Progenitor cell of endocrine pancreas (in vitro differentiated cells): ENCODE results near the gene GRID2. TPM values are rescaled to one million over a fixed set of nuclear protein-coding genes. Genes with fewer than 3 reads are reported as not detected.

Experiments
- DNase-seq: peaks from one replicate; pipeline ENCODE4 v3.0.0; 2021; ENCODE audit warnings: low spot score; ENCODE audit not compliant: unreplicated experiment
- H3K27ac Mint-ChIP-seq: 2 replicates; pipeline ENCODE4 v1.8.0; 2021; ENCODE audit warnings: mild to moderate bottlenecking, moderate library complexity, mixed read lengths
- H3K27me3 Mint-ChIP-seq: 2 replicates; pipeline ENCODE4 v1.8.0; 2021; ENCODE audit warnings: mixed read lengths
- H3K36me3 Mint-ChIP-seq: 2 replicates; pipeline ENCODE4 v1.8.0; 2022; ENCODE audit warnings: mixed read lengths; ENCODE audit not compliant: insufficient read depth
- H3K4me1 Mint-ChIP-seq: 2 replicates; pipeline ENCODE4 v1.8.0; 2021; ENCODE audit warnings: low read depth, mixed read lengths
- H3K4me3 Mint-ChIP-seq: 2 replicates; pipeline ENCODE4 v1.8.0; 2021; ENCODE audit warnings: low read depth, mild to moderate bottlenecking, moderate library complexity, mixed read lengths
- H3K9me3 Mint-ChIP-seq: 2 replicates; pipeline ENCODE4 v1.8.0; 2021; ENCODE audit warnings: low read depth, mixed read lengths
- total RNA-seq: library from RNA; stranded (reverse); gene quantifications from 2 replicates; pipeline ENCODE4 v1.2.1, GENCODE V29; 2021
- TF ChIP-seq, protein P1 (sequence below): fragments of 200-600 bp; sonication (generic); IDR thresholded peaks from one replicate; pipeline ENCODE4 v1.5.0; 2021; ENCODE audit warnings: antibody characterized with exemption, mild to moderate bottlenecking; ENCODE audit not compliant: unreplicated experiment

Gene GRID2
- total RNA-seq, 1 donor from 2014 or later: 0.69 TPM

DNA sequence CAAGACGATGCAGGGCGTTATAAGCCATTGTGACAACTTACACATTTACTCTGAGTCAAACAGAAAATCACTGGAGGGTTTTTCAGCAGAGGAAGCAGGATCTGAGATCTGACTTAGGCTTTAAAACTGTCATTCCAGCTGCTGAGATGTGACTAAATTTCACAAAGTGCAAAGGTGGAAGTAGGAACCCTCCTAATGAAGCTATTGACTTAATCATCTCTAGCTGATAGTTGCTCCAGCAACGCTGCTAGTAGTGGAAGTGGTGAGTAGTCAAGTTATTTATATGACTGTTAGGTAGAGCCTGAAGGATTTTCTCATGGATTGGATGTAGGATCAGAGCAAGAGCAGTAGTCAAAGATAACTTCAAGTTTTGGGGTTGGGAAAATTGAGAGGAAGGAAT lies 218.6 kb downstream of the GRID2 start:
- TF ChIP-seq, protein P1, sequence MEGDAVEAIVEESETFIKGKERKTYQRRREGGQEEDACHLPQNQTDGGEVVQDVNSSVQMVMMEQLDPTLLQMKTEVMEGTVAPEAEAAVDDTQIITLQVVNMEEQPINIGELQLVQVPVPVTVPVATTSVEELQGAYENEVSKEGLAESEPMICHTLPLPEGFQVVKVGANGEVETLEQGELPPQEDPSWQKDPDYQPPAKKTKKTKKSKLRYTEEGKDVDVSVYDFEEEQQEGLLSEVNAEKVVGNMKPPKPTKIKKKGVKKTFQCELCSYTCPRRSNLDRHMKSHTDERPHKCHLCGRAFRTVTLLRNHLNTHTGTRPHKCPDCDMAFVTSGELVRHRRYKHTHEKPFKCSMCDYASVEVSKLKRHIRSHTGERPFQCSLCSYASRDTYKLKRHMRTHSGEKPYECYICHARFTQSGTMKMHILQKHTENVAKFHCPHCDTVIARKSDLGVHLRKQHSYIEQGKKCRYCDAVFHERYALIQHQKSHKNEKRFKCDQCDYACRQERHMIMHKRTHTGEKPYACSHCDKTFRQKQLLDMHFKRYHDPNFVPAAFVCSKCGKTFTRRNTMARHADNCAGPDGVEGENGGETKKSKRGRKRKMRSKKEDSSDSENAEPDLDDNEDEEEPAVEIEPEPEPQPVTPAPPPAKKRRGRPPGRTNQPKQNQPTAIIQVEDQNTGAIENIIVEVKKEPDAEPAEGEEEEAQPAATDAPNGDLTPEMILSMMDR: no peak
- Mint-ChIP-seq H3K4me3 (no peak overlapping the region), H3K27ac (no peak overlapping the region), H3K9me3 (no peaks in the 10 kb centered on the region), H3K27me3 (no peaks in the 10 kb centered on the region), H3K4me1 (no peaks in the 10 kb centered on the region), H3K36me3 (no peaks in the 10 kb centered on the region)
- no peak for DNase-seq

DNA sequence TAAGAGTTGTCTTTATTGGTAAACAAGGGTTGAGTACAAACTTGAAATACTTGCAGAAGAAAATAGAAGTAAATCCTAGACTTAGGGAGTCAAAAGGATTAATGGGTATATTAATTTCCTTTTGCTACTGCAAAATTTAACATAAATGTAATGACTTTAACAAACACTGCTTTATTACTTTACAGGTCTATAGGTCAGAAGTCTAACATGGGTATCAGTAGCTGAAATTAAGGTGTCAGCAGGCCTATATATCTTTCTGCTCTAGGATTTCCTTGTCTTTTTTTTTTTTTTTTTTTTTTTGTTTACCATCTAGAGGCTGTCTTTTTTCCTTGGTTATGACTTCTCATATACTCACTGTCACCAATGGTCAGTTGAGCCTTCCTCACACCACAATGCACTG lies 220.4 kb downstream of the GRID2 start:
- H3K4me3 Mint-ChIP-seq: no peak overlapping the region
- no peaks in the 10 kb centered on the region for H3K36me3 Mint-ChIP-seq
- no peaks in the 10 kb centered on the region for H3K27me3 Mint-ChIP-seq
- no peaks in the 10 kb centered on the region for H3K9me3 Mint-ChIP-seq
- H3K27ac Mint-ChIP-seq: no peak overlapping the region
- no peak for DNase-seq
- no peaks in the 10 kb centered on the region for H3K4me1 Mint-ChIP-seq
- TF ChIP-seq, protein P1: no peak

DNA sequence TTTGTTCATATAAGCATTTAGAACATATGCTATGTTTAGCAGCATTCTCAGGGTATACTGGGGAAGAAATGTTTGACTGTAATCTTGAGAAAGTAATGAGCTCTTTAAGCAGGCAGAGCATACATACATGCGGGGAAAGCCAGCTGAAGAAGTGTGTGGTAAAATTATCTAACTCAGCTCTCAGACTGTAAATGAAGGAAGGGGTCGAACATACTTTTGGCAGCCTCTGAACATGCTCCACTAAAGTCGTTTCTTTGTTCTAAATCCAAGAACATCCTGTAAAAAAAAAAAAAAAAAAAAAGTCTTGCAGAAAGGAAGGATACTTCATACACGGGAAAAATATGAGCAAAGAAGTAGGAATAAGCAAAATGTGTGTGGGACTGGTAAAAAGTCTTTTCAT lies 224.8 kb downstream of the GRID2 start:
- Mint-ChIP-seq H3K27me3 (no peaks in the 10 kb centered on the region), H3K4me1 (no peaks in the 10 kb centered on the region), H3K36me3 (no peaks in the 10 kb centered on the region), H3K9me3 (no peaks in the 10 kb centered on the region), H3K27ac (no peak overlapping the region), H3K4me3 (no peak overlapping the region)
- TF ChIP-seq, protein P1: no peak
- no peak for DNase-seq

DNA sequence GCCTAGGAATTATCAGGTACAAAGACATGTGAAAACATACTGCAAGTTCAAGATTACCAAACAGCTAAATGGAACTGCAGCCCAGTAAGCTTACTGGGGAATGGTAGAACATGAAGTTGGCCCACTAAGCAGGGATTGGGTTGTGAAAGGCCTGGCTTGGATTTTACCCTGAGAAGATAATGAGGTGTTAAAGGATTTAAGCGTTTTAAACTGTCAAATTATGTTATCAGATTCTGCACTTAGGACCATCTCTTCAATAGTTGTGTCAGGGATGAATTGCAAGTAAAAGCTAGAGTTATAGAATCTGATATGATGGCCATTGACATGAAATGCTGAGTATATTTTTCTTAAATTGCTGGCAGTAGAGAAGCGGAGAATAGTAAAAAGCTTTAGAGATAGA lies 225.7 kb downstream of the GRID2 start:
- Mint-ChIP-seq H3K4me3 (no peak overlapping the region), H3K27ac (no peak overlapping the region), H3K36me3 (no peaks in the 10 kb centered on the region), H3K9me3 (no peaks in the 10 kb centered on the region), H3K27me3 (no peaks in the 10 kb centered on the region), H3K4me1 (no peaks in the 10 kb centered on the region)
- DNase-seq: no peak
- TF ChIP-seq, protein P1: no peak

DNA sequence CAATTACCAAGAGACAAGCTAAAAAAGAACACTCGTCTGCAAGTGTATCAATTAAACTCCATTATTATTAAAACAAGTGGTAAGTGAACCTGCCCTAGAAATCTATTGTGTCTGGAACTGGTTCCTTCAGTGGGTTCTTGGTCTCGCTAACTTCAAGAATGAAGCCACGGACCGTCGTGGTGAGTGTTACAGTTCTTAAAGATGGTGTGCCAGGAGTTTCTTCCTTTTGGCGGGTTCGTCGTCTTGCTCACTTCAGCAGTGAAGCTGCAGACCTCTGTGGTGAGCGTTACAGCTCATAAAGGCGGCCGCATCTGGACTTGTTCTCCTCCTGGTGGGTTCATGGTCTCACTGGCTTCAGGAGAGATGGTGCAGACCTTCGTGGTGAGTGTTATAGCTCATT lies 231.8 kb downstream of the GRID2 start:
- TF ChIP-seq, protein P1: no peak
- Mint-ChIP-seq H3K27me3 (no peaks in the 10 kb centered on the region), H3K27ac (no peak overlapping the region), H3K4me1 (no peaks in the 10 kb centered on the region), H3K36me3 (no peaks in the 10 kb centered on the region), H3K4me3 (no peak overlapping the region), H3K9me3 (no peaks in the 10 kb centered on the region)
- DNase-seq: no peak

DNA sequence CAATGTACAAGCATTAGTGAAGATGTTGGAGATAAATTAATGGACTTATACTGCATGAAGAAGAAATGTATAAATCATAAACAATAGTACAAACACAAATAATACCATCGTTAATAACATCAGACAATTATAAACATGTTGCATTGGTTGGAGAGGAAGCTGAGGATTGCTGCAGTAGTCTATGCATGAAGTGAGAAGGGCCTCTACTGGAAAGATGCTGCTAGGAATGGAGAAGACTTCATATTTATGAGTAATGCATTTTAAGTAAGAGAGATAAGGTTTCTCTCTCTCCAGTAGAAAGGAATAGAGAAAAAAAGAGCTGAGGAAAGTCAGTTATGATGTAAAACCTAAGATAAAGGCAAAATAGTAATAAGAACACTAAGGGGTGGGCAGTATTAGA lies 247.8 kb downstream of the GRID2 start:
- Mint-ChIP-seq H3K9me3 (no peaks in the 10 kb centered on the region), H3K36me3 (no peaks in the 10 kb centered on the region), H3K4me3 (no peak overlapping the region), H3K27ac (no peak overlapping the region), H3K27me3 (no peaks in the 10 kb centered on the region), H3K4me1 (no peaks in the 10 kb centered on the region)
- no peak for DNase-seq
- TF ChIP-seq, protein P1: no peak
